Transverse colon (tissue), 4 donors: ENCODE measurements around the gene TOM1L2. TPM values are rescaled to one million over a fixed set of nuclear protein-coding genes. Genes with fewer than 3 reads are reported as not detected.

ENCODE experiments used
- DNase-seq: peaks from one replicate; pipeline ENCODE4 v3.0.0-alpha.2; 2019
- H3K27ac ChIP-seq, 4 donors: fragments of 200-600 bp; sonication (generic); 2 replicates each; pipeline ENCODE4 v1.5.1; 2016 to 2018; ENCODE audit warnings: inconsistent platforms in 4 of 4
- H3K27me3 ChIP-seq: fragments of 200-600 bp; sonication (generic); 2 replicates; pipeline ENCODE4 v1.5.1; 2017; ENCODE audit warnings: inconsistent platforms
- H3K36me3 ChIP-seq, 4 donors: fragments of 200-600 bp; sonication (generic); 2 replicates each; pipeline ENCODE4 v1.5.1; 2017 to 2019; ENCODE audit warnings: inconsistent platforms in 4 of 4
- H3K4me1 ChIP-seq, 4 donors: fragments of 200-600 bp; sonication (generic); 2 replicates each; pipeline ENCODE4 v1.5.1; 2017 to 2020; ENCODE audit warnings: inconsistent platforms in 4 of 4
- H3K4me3 ChIP-seq, 4 donors: fragments of 200-600 bp; sonication (generic); 1 replicate in 1 of 4; 2 replicates in 3 of 4; pipeline versions ENCODE4 v1.5.1 to v1.6.1; 2017 to 2019; ENCODE audit warnings: inconsistent platforms in 4 of 4
- H3K9me3 ChIP-seq, 2 donors: fragments of 200-600 bp; sonication (generic); 2 replicates each; pipeline ENCODE4 v1.5.1; 2017 to 2019; ENCODE audit warnings: inconsistent platforms in 2 of 2
- EP300 ChIP-seq: sonication (generic); formaldehyde crosslinking; IDR thresholded peaks from one replicate; pipeline ENCODE4 v1.6.1; 2017; ENCODE audit warnings: antibody characterized with exemption, low read depth
- POLR2A ChIP-seq: fragments of 450-650 bp; IDR thresholded peaks from one replicate; pipeline ENCODE4 v1.6.1; 2016; ENCODE audit warnings: antibody characterized with exemption, mild to moderate bottlenecking, moderate library complexity
- POLR2AphosphoS5 ChIP-seq, 3 donors: sonication (generic); formaldehyde crosslinking; IDR thresholded peaks; one replicate each; pipeline ENCODE4 v1.6.1; 2016; ENCODE audit warnings: antibody characterized with exemption in 3 of 3
- WGBS, 2 donors: methylation state at CpG; one replicate each; pipeline ENCODE4 v1.1.5; 2018; ENCODE audit warnings: low coverage in 1 of 2; 5-methylcytosine and 5-hydroxymethylcytosine counted together
- in situ Hi-C, 4 donors: fragments of 200-750 bp; cut with MboI; loops; one replicate each; pipeline versions ENCODE4 v1.15.0 to v1.15.1; 2017; ENCODE audit warnings: low sequenced_read_pairs in 3 of 4, low pct_ligation_motif_present in 1 of 4, low pct_unique_long_range_greater_than_20kb in 1 of 4
- intact Hi-C: fragments of 100-400 bp; cut with DNase I; formaldehyde crosslinking; loops from one replicate; pipeline ENCODE4 v1.15.1; 2023; ENCODE audit warnings: low total_unique reads
- total RNA-seq, 4 donors: library from RNA; depleted of rRNA; stranded (reverse); fragments of >200 nt; gene quantifications; one replicate each; pipeline ENCODE4 v1.1.0, GENCODE V29; 2016
- TF ChIP-seq, protein P1 (sequence below), 5 experiments: fragments of 200-600 bp in 3 of 5; fragments of 450-650 bp in 2 of 5; sonication (generic) in 3 of 5; IDR thresholded peaks; 1 replicate in 2 of 5; 2 replicates in 3 of 5; pipeline ENCODE4 v1.5.1; 2016 to 2017; ENCODE audit warnings: antibody characterized with exemption in 5 of 5, inconsistent platforms in 3 of 5, mild to moderate bottlenecking in 2 of 5, moderate library complexity in 1 of 5

The TOM1L2 gene
- total RNA-seq, 4 donors from 2014 or later, result 65.9 to 178 (median 97.7) TPM

DNA sequence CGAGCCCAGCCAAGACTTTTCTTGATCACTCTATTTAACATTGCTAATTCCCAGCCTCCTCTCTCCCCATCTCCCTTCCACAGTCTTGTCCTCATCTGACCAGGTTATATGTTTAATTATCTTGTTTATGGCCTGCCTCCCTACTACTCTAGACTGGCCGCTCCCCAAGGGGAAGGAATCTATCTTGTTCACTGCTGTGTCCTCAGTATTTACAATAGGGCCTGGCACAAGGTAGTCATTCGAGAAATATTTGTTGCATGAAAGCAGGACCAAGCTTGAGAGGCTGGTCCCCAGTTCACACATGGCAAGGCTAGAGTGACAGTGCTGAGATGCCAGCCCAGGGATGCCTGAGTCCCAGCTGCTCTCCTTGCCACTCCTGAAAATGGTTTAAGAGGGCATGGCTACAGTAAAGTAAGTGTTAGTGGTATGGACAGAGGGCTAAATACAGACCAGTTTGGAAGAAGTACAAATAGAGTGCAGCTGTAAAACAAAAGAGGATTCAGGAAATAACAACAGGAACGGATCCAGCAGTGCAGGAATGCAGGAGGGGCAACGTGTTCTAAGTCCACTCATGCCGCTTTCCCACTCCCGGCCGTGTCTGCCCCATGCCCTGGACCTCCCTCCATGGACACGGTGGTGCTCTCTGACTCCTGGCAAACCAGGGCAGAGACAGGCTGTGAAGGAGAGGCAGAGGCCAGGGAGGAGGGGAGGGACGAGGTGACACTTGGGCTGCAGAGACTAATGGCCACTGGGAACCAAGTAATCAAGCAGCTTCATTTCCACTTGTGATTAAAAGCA is 65.6 kb downstream of the TOM1L2 start:
- H3K4me1 ChIP-seq, result peaks cover 0 to 12% (median 9%) of the 10 kb centered on the region in 4 donors
- H3K9me3 ChIP-seq, result no peaks in the 10 kb centered on the region
- in situ Hi-C loops (no loop called here), intact Hi-C loops (no loop called here)
- H3K27me3 ChIP-seq, result no peaks in the 10 kb centered on the region
- TF ChIP-seq POLR2AphosphoS5 (IDR thresholded peaks at IDR 0.05), result no peak
- no peak for TF ChIP-seq EP300
- no peak for TF ChIP-seq POLR2A
- TF ChIP-seq, protein P1, sequence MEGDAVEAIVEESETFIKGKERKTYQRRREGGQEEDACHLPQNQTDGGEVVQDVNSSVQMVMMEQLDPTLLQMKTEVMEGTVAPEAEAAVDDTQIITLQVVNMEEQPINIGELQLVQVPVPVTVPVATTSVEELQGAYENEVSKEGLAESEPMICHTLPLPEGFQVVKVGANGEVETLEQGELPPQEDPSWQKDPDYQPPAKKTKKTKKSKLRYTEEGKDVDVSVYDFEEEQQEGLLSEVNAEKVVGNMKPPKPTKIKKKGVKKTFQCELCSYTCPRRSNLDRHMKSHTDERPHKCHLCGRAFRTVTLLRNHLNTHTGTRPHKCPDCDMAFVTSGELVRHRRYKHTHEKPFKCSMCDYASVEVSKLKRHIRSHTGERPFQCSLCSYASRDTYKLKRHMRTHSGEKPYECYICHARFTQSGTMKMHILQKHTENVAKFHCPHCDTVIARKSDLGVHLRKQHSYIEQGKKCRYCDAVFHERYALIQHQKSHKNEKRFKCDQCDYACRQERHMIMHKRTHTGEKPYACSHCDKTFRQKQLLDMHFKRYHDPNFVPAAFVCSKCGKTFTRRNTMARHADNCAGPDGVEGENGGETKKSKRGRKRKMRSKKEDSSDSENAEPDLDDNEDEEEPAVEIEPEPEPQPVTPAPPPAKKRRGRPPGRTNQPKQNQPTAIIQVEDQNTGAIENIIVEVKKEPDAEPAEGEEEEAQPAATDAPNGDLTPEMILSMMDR (IDR thresholded peaks at IDR 0.05), result no peak
- WGBS, 2 donors, result 74% methylated on average over 10 of the region's 10 CpGs; no CpG with 5 or more reads in 1 of the 2 donors
- H3K36me3 ChIP-seq, result no peaks in the 10 kb centered on the region
- DNase-seq, result no peak
- no peak overlapping the region for H3K27ac ChIP-seq
- H3K4me3 ChIP-seq, result no peak overlapping the region

DNA sequence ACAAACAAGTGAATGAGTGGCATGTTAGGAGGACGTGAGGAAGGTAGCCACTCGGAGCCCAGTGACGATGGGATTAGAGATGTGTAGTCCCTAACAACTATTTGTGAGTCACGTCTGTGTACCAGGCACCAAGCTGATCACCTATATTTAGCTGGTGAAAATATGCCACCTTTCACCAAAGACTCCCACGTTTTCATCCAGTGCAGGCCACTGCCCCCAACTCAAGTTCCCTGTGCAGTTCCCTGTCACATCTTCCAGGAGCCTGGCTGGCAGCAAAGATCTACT is 67.2 kb downstream of the TOM1L2 start:
- TF ChIP-seq POLR2AphosphoS5 (IDR thresholded peaks at IDR 0.05), result no peak
- TF ChIP-seq, protein P1 (IDR thresholded peaks at IDR 0.05), result no peak
- no peak for TF ChIP-seq POLR2A
- no peak for TF ChIP-seq EP300
- in situ Hi-C loops, result no loop called here
- H3K27me3 ChIP-seq, result no peaks in the 10 kb centered on the region
- intact Hi-C loops, result no loop called here
- DNase-seq, result no peak
- H3K4me1 ChIP-seq, result peaks cover 11 to 26% (median 23%) of the 10 kb centered on the region in 4 donors
- H3K27ac ChIP-seq, result no peak overlapping the region
- 76% methylated on average over 5 of the region's 5 CpGs; no CpG with 5 or more reads in 1 of the 2 donors for WGBS, 2 donors
- H3K4me3 ChIP-seq, result no peak overlapping the region
- no peaks in the 10 kb centered on the region for H3K9me3 ChIP-seq
- H3K36me3 ChIP-seq, result no peaks in the 10 kb centered on the region

DNA sequence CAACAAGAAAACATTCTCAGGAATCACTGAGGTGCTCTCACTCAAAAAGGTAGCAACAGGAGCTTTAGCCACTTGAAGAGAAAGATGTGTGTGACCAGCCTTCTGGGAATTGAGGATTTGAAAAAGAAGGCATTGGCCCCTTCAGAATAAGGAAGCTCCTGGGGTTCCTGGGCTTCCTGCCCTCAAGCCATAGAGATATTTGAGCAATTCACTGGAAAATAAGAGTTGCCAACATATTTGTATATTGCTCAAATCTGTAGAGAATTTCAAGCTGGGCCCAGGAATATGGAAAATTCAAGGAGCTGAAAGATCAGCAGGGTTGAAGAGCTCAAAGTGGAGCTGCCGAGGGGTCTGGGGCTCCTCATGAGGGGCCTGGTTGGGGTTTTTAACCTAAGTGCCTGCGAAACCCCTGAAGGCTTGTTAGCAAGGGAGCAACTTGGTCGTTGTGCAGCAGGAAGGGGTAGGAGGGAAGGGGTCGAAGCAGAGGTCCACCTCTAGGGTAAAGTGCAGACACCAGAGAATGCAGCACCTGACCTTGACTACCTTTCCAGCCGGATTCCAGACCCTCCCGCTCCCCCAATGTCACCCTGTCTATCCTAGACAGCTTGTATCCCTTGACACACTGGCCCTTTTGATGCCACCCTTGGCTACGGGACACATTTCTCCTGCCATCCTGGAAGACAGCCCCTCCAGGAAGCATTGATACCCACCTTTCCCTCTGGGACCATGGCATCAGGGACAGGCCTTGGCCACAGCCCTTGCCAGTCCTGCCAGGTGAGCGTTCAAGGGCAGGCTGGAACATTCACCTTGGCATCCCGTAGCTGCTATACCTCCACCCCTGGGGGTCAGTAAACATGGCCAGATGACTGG is 67.8 kb downstream of the TOM1L2 start:
- Histone ChIP-seq H3K4me1 (peaks cover 11 to 26% (median 23%) of the 10 kb centered on the region in 4 donors), H3K27ac (no peak overlapping the region), H3K27me3 (no peaks in the 10 kb centered on the region), H3K4me3 (no peak overlapping the region), H3K36me3 (no peaks in the 10 kb centered on the region), H3K9me3 (no peaks in the 10 kb centered on the region)
- in situ Hi-C loops, result no loop called here
- TF ChIP-seq POLR2A (no peak), POLR2AphosphoS5 (IDR thresholded peaks at IDR 0.05) (no peak), EP300 (no peak)
- TF ChIP-seq, protein P1 (IDR thresholded peaks at IDR 0.05), result no peak
- intact Hi-C loops, result no loop called here
- WGBS, 2 donors, result 92% methylated on average over 9 of the region's 9 CpGs; no CpG with 5 or more reads in 1 of the 2 donors
- DNase-seq, result no peak

DNA sequence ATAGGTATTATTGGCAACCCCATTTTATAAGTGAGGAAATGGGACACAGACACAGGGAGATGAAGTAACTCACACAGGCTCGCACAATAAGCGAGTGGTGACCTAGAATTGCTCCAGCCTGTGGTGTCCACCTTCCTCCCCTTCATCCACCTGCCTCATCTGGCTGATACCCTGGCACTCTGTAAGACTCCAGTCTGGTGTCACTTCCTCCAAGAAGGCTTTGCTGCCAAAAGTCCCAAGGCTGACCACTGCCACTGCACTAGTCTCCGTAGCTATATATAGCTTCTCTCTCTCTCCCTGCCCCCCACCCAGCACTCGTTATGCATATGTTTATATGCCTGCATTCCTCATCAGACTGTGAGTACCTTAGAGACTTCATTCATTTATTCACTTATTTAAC is 69.3 kb downstream of the TOM1L2 start:
- H3K4me3 ChIP-seq, result no peak overlapping the region
- TF ChIP-seq, protein P1 (IDR thresholded peaks at IDR 0.05), result no peak
- TF ChIP-seq POLR2AphosphoS5 (IDR thresholded peaks at IDR 0.05), result no peak
- TF ChIP-seq POLR2A, result no peak
- no peak for TF ChIP-seq EP300
- WGBS, 2 donors, result 87 to 90% methylated on average over 4 of the region's 4 CpGs
- no peaks in the 10 kb centered on the region for H3K27me3 ChIP-seq
- H3K36me3 ChIP-seq, result peaks cover 0 to 8% (median 0%) of the 10 kb centered on the region in 4 donors
- intact Hi-C loops, result no loop called here
- peaks cover 11 to 26% (median 23%) of the 10 kb centered on the region in 4 donors for H3K4me1 ChIP-seq
- no peak for DNase-seq
- H3K9me3 ChIP-seq, result no peaks in the 10 kb centered on the region
- no peak overlapping the region for H3K27ac ChIP-seq
- in situ Hi-C loops, result no loop called here
